SK-N-SH treated with all-trans-retinoic acid at 6 μM for 48 hours (cell line): ENCODE data around the gene ZFYVE21.

Experiments used
- CREB5 ChIP-seq: fragments of 250-450 bp; sonication (Bioruptor Pico); IDR thresholded peaks from 2 replicates; pipeline ENCODE4 v1.5.1; 2020; ENCODE audit warnings: low read depth, mild to moderate bottlenecking, moderate library complexity
- GLIS3 ChIP-seq: fragments of 250-450 bp; sonication (Bioruptor Pico); IDR thresholded peaks from 2 replicates; pipeline ENCODE4 v1.5.0; 2020; ENCODE audit warnings: mild to moderate bottlenecking, moderate library complexity
- OSR1 ChIP-seq: fragments of 250-450 bp; sonication (Bioruptor Pico); IDR thresholded peaks from 2 replicates; pipeline ENCODE4 v1.8.0; 2022; ENCODE audit warnings: moderate library complexity, mild to moderate bottlenecking, inconsistent platforms
- PATZ1 ChIP-seq: fragments of 250-450 bp; sonication (Bioruptor Pico); IDR thresholded peaks from 2 replicates; pipeline ENCODE4 v1.8.0; 2020; ENCODE audit warnings: mild to moderate bottlenecking, moderate library complexity, borderline replicate concordance
- POU6F1 ChIP-seq: fragments of 250-450 bp; sonication (Bioruptor Pico); IDR thresholded peaks from 2 replicates; pipeline ENCODE4 v1.8.0; 2021; ENCODE audit warnings: low read depth, mild to moderate bottlenecking, moderate library complexity, borderline replicate concordance
- RARB ChIP-seq: fragments of 250-450 bp; sonication (Bioruptor Pico); IDR thresholded peaks from 2 replicates; pipeline ENCODE4 v1.8.0; 2021; ENCODE audit warnings: mild to moderate bottlenecking, moderate library complexity
- TSHZ2 ChIP-seq: fragments of 250-450 bp; sonication (Bioruptor Pico); IDR thresholded peaks from 2 replicates; pipeline ENCODE4 v1.5.0; 2020; ENCODE audit warnings: mild to moderate bottlenecking, moderate library complexity
- ZFP3 ChIP-seq: fragments of 250-450 bp; sonication (Bioruptor Pico); IDR thresholded peaks from 2 replicates; pipeline ENCODE4 v1.5.0; 2020; ENCODE audit warnings: mild to moderate bottlenecking, moderate library complexity
- ZNF565 ChIP-seq: fragments of 450-650 bp; formaldehyde crosslinking; conservative IDR thresholded peaks from 2 replicates; pipeline ENCODE4 v1.5.0; 2020; ENCODE audit warnings: low read depth, mild to moderate bottlenecking, moderate library complexity
- ZNF70 ChIP-seq: fragments of 450-650 bp; formaldehyde crosslinking; IDR thresholded peaks from 2 replicates; pipeline ENCODE4 v1.5.0; 2020; ENCODE audit warnings: mild to moderate bottlenecking, moderate library complexity
- ZNF8 ChIP-seq: fragments of 450-650 bp; formaldehyde crosslinking; IDR thresholded peaks from 2 replicates; pipeline ENCODE4 v1.5.0; 2020; ENCODE audit warnings: mild to moderate bottlenecking, moderate library complexity

GRCh38 chr14:103719751-103720150, 4.1 kb downstream of the ZFYVE21 start:
- no peak for TF ChIP-seq ZFP3 (CRISPR knock-in tag)
- no peak for TF ChIP-seq RARB (CRISPR knock-in tag)
- TF ChIP-seq TSHZ2 (CRISPR knock-in tag): no peak
- TF ChIP-seq POU6F1 (CRISPR knock-in tag): no peak
- no peak for TF ChIP-seq CREB5 (CRISPR knock-in tag)
- no peak for TF ChIP-seq ZNF565 (CRISPR knock-in tag)
- no peak for TF ChIP-seq ZNF70 (CRISPR knock-in tag)
- TF ChIP-seq OSR1 (CRISPR knock-in tag): no peak
- no peak for TF ChIP-seq GLIS3 (CRISPR knock-in tag)
- no peak for TF ChIP-seq PATZ1 (CRISPR knock-in tag)
- no peak for TF ChIP-seq ZNF8
